SK-N-SH (cell line): ENCODE results near the gene SHISA3. TPM values are rescaled to one million over a fixed set of nuclear protein-coding genes. Genes with fewer than 3 reads are reported as not detected.

Experiments
- CTCF ChIA-PET: fragments of 300-600, 350-600 bp; formaldehyde crosslinking; extraction: SDS; loops from one replicate; lab custom pipeline; 2021; lab: Yijun Ruan, JAX
- POLR2A ChIA-PET: fragments of 350-600 bp; sonication (Branson Sonifier 250); formaldehyde crosslinking; extraction: SDS; loops from one replicate; lab custom pipeline; 2020; ENCODE audit warnings: antibody characterized with exemption, inconsistent platforms; lab: Yijun Ruan, JAX
- DNase-seq: peaks from one replicate; pipeline ENCODE4 v3.0.0; 2012
- H2AFZ ChIP-seq: fragments of 200-600 bp; sonication (generic); 2 replicates; pipeline ENCODE4 v1.8.1; 2016; ENCODE audit warnings: antibody characterized with exemption, mild to moderate bottlenecking, low read depth
- H3F3A ChIP-seq: fragments of 200-600 bp; sonication (generic); replicated peaks from 2 replicates; pipeline ENCODE3; 2016; ENCODE audit warnings: antibody characterized with exemption, mild to moderate bottlenecking; ENCODE audit not compliant: insufficient read depth
- H3K27ac ChIP-seq, 2 experiments: fragments of 200-500 bp in 1 of 2; fragments of 200-600 bp in 1 of 2; sonication (Bioruptor generic) in 1 of 2; sonication (generic), shearing (Covaris generic) in 1 of 2; 2 replicates each; pipeline versions ENCODE4 v1.5.1 to v1.6.1; 2014 to 2016; ENCODE audit warnings: low read depth in 2 of 2, inconsistent platforms in 1 of 2, low read length in 1 of 2, mild to moderate bottlenecking in 1 of 2, mixed read lengths in 1 of 2
- H3K27me3 ChIP-seq: fragments of 200-600 bp; sonication (generic), shearing (Covaris generic); 2 replicates; pipeline ENCODE4 v1.6.1; 2016; ENCODE audit warnings: mixed run types; ENCODE audit not compliant: insufficient read depth
- H3K36me3 ChIP-seq, 2 experiments: fragments of 200-500 bp in 1 of 2; fragments of 200-600 bp in 1 of 2; sonication (Bioruptor generic) in 1 of 2; sonication (generic) in 1 of 2; replicated peaks in 1 of 2; 2 replicates each; pipeline versions ENCODE3 to v1.5.1; 2014 to 2016; ENCODE audit warnings: low read length in 1 of 2, mild to moderate bottlenecking in 1 of 2; ENCODE audit not compliant: insufficient read depth in 2 of 2, control insufficient read depth in 1 of 2
- H3K4me1 ChIP-seq, 2 experiments: fragments of 200-500 bp in 1 of 2; fragments of 200-600 bp in 1 of 2; sonication (Bioruptor generic) in 1 of 2; sonication (generic), shearing (Covaris generic) in 1 of 2; 2 replicates each; pipeline versions ENCODE4 v1.5.1 to v1.6.1; 2014 to 2016; ENCODE audit warnings: low read depth in 1 of 2, low read length in 1 of 2, mixed run types in 1 of 2; ENCODE audit not compliant: insufficient read depth in 2 of 2, control insufficient read depth in 1 of 2
- H3K4me2 ChIP-seq: fragments of 200-600 bp; sonication (generic), shearing (Covaris generic); 2 replicates; pipeline ENCODE4 v1.6.1; 2017; ENCODE audit warnings: mixed run types
- H3K4me3 ChIP-seq, 2 experiments: fragments of 200-500 bp in 1 of 2; fragments of 200-600 bp in 1 of 2; sonication (Bioruptor generic) in 1 of 2; sonication (generic), shearing (Covaris generic) in 1 of 2; 2 replicates each; pipeline versions ENCODE4 v1.5.1 to v1.8.1; 2014 to 2016; ENCODE audit warnings: low read depth in 2 of 2, inconsistent platforms in 1 of 2, low read length in 1 of 2, mild to moderate bottlenecking in 1 of 2, mixed read lengths in 1 of 2, moderate library complexity in 1 of 2
- H3K79me2 ChIP-seq: fragments of 200-600 bp; sonication (generic); 2 replicates; pipeline ENCODE4 v1.8.1; 2017; ENCODE audit warnings: mild to moderate bottlenecking; ENCODE audit not compliant: insufficient read depth
- H3K9ac ChIP-seq: fragments of 200-600 bp; sonication (generic); 2 replicates; pipeline ENCODE4 v1.6.1; 2017; ENCODE audit warnings: mixed run types
- H3K9me2 ChIP-seq: fragments of 200-600 bp; sonication (generic); 2 replicates; pipeline ENCODE4 v1.6.1; 2017; ENCODE audit warnings: mixed run types
- H3K9me3 ChIP-seq: fragments of 200-600 bp; sonication (generic); 2 replicates; pipeline ENCODE4 v1.6.1; 2017; ENCODE audit warnings: mixed run types, mild to moderate bottlenecking, moderate library complexity
- H4K20me1 ChIP-seq: fragments of 200-600 bp; sonication (generic); 2 replicates; pipeline ENCODE4 v1.6.1; 2017; ENCODE audit warnings: mild to moderate bottlenecking, mixed run types; ENCODE audit not compliant: insufficient read depth
- CTCF ChIP-seq: fragments of 200-600 bp; sonication (generic); IDR thresholded peaks from 2 replicates; pipeline ENCODE4 v1.6.1; 2017; ENCODE audit warnings: antibody characterized with exemption, mild to moderate bottlenecking, moderate library complexity
- EP300 ChIP-seq, 2 experiments: IDR thresholded peaks; 2 replicates each; pipeline versions ENCODE4 v1.4.0 to v1.6.1; 2012; ENCODE audit warnings: borderline replicate concordance in 1 of 2, low read depth in 1 of 2, low read length in 1 of 2
- EZH2phosphoT487 ChIP-seq: fragments of 200-600 bp; sonication (generic); IDR thresholded peaks from 2 replicates; pipeline ENCODE4 v1.6.1; 2017; ENCODE audit warnings: low read depth, mixed run types, mild to moderate bottlenecking, antibody characterized with exemption, moderate library complexity, borderline replicate concordance
- FOXJ3 ChIP-seq: sonication (generic); formaldehyde crosslinking; IDR thresholded peaks from 2 replicates; pipeline ENCODE4 v1.5.1; 2020; ENCODE audit warnings: mild to moderate bottlenecking, missing genetic modification reagents
- MXI1 ChIP-seq: IDR thresholded peaks from 2 replicates; pipeline ENCODE4 v1.6.1; 2012; ENCODE audit warnings: mild to moderate bottlenecking, low read depth, low read length, improper control_type of control experiment
- PBX3 ChIP-seq: IDR thresholded peaks from 2 replicates; pipeline ENCODE4; 2012
- RCOR1 ChIP-seq: fragments of 150-350 bp; IDR thresholded peaks from 2 replicates; pipeline ENCODE4 v1.6.1; 2017; ENCODE audit warnings: antibody characterized with exemption, low read length
- RXRA ChIP-seq: IDR thresholded peaks from 2 replicates; pipeline ENCODE4 v1.4.0; 2012; ENCODE audit warnings: low read depth, mild to moderate bottlenecking, borderline replicate concordance
- SIN3A ChIP-seq: IDR thresholded peaks from 2 replicates; pipeline ENCODE4 v1.6.1; 2012; ENCODE audit warnings: low read depth, mild to moderate bottlenecking, low read length, moderate library complexity, borderline replicate concordance
- TAF1 ChIP-seq: IDR thresholded peaks from 2 replicates; pipeline ENCODE4 v1.6.1; 2012; ENCODE audit warnings: low read depth, mild to moderate bottlenecking, low read length, moderate library complexity, borderline replicate concordance
- YY1 ChIP-seq: IDR thresholded peaks from 2 replicates; pipeline ENCODE4 v1.4.0; 2012; ENCODE audit warnings: low read depth, mild to moderate bottlenecking
- WGBS: methylation state at CpG from one replicate; pipeline ENCODE4 v1.1.6; 2017; ENCODE audit warnings: low lambda C conversion rate; 5-methylcytosine and 5-hydroxymethylcytosine counted together
- polyA plus RNA-seq, 3 experiments: library from polyadenylated mRNA; depleted of rRNA; stranded (reverse); fragments of >200 nt; gene quantifications; 2 replicates each; pipeline ENCODE4 v1.2.3, GENCODE V29; 2012
- TF ChIP-seq, protein P1 (sequence below): IDR thresholded peaks from 2 replicates; pipeline ENCODE4 v1.4.0; 2012; ENCODE audit warnings: low read depth
- TF ChIP-seq, protein P2 (sequence below): IDR thresholded peaks from 2 replicates; pipeline ENCODE4 v1.4.0; 2012; ENCODE audit warnings: low read depth, borderline replicate concordance
- TF ChIP-seq, protein P3 (sequence below): fragments of 150-350 bp; IDR thresholded peaks from 2 replicates; pipeline ENCODE4 v1.6.1; 2016; ENCODE audit warnings: mild to moderate bottlenecking, low read depth, low read length

SHISA3 gene
- polyA plus RNA-seq, 1 of the 3 experiments (the other 2 are of a cell fraction), result 1.1 TPM

- H4K20me1 ChIP-seq, result no peaks in the 10 kb centered on the region
- no peak overlapping the region for H2AFZ ChIP-seq
- H3K27ac ChIP-seq, result peak overlapping the region in 1 of 2 experiments; percentile 64; a peak in 2 of 4 replicates
- no peaks in the 10 kb centered on the region for H3K9me3 ChIP-seq
- no peaks in the 10 kb centered on the region for H3K9me2 ChIP-seq
- H3F3A ChIP-seq, result no peaks in the 10 kb centered on the region
- POLR2A ChIA-PET, result interaction anchor here (0.7 kb wide), 1 partner anchor 157 kb away, joined by 3 read pairs; no protein-coding TSS in a partner anchor
- no peak overlapping the region for H3K9ac ChIP-seq
- WGBS, result 61% methylated on average over 7 of the region's 7 CpGs
- TF ChIP-seq YY1, result no peak
- no peak for TF ChIP-seq RXRA
- TF ChIP-seq, protein P1, sequence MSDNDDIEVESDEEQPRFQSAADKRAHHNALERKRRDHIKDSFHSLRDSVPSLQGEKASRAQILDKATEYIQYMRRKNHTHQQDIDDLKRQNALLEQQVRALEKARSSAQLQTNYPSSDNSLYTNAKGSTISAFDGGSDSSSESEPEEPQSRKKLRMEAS, result no peak
- TF ChIP-seq RCOR1, result peak; percentile 66; the same call in 1 of the 2 replicates
- TF ChIP-seq TAF1, result no peak
- no peak for TF ChIP-seq FOXJ3
- peak in 1 of 2 experiments; percentile 72; a peak in 2 of 4 replicates for TF ChIP-seq EP300 (IDR thresholded peaks at IDR 0.05; ENCODE audit: borderline replicate concordance in 1 of 2, low read depth in 1 of 2, low read length in 1 of 2)
- TF ChIP-seq, all 33 proteins: peak for 2
- H3K79me2 ChIP-seq, result no peaks in the 10 kb centered on the region
- peaks cover 0 to 15% of the 10 kb centered on the region in 2 experiments; a peak in 2 of 4 replicates for H3K4me1 ChIP-seq
- H3K4me3 ChIP-seq, result no peak overlapping the region
- CTCF ChIA-PET, result interaction anchor here (1.0 to 1.4 kb wide), 3 partner anchors 9 to 66 kb away, joined by 3 to 6 read pairs (median 3); no protein-coding TSS in a partner anchor
- H3K4me2 ChIP-seq, result no peak overlapping the region
- peak; percentile 24 for DNase-seq
- H3K36me3 ChIP-seq, result no peaks in the 10 kb centered on the region
- no peaks in the 10 kb centered on the region for H3K27me3 ChIP-seq
Observed at GRCh38 chr4:42436928-42437565, 39.8 kb downstream of the SHISA3 start.

GRCh38 chr4:42440083-42440482 is 42.8 kb downstream of the SHISA3 start:
- POLR2A ChIA-PET, result no interaction called here
- no peaks in the 10 kb centered on the region for H3K27me3 ChIP-seq
- H3K4me1 ChIP-seq, result peaks cover 0 to 26% of the 10 kb centered on the region in 2 experiments; a peak in 2 of 4 replicates
- H3K4me3 ChIP-seq, result no peak overlapping the region
- no peaks in the 10 kb centered on the region for H3K9me2 ChIP-seq
- H3K79me2 ChIP-seq, result no peaks in the 10 kb centered on the region
- 65% methylated on average over 4 of the region's 4 CpGs for WGBS
- no peaks in the 10 kb centered on the region for H3K36me3 ChIP-seq
- DNase-seq, result no peak
- TF ChIP-seq YY1 (no peak), SIN3A (no peak), CTCF (no peak), PBX3 (no peak), MXI1 (no peak), RCOR1 (no peak), EZH2phosphoT487 (no peak)
- TF ChIP-seq, protein P2, sequence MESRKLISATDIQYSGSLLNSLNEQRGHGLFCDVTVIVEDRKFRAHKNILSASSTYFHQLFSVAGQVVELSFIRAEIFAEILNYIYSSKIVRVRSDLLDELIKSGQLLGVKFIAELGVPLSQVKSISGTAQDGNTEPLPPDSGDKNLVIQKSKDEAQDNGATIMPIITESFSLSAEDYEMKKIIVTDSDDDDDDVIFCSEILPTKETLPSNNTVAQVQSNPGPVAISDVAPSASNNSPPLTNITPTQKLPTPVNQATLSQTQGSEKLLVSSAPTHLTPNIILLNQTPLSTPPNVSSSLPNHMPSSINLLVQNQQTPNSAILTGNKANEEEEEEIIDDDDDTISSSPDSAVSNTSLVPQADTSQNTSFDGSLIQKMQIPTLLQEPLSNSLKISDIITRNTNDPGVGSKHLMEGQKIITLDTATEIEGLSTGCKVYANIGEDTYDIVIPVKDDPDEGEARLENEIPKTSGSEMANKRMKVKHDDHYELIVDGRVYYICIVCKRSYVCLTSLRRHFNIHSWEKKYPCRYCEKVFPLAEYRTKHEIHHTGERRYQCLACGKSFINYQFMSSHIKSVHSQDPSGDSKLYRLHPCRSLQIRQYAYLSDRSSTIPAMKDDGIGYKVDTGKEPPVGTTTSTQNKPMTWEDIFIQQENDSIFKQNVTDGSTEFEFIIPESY, result no peak
- TF ChIP-seq, protein P3, sequence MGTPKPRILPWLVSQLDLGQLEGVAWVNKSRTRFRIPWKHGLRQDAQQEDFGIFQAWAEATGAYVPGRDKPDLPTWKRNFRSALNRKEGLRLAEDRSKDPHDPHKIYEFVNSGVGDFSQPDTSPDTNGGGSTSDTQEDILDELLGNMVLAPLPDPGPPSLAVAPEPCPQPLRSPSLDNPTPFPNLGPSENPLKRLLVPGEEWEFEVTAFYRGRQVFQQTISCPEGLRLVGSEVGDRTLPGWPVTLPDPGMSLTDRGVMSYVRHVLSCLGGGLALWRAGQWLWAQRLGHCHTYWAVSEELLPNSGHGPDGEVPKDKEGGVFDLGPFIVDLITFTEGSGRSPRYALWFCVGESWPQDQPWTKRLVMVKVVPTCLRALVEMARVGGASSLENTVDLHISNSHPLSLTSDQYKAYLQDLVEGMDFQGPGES, result no peak
- no peak overlapping the region for H3K9ac ChIP-seq
- CTCF ChIA-PET, result interaction anchor here (0.8 to 1.6 kb wide), 2 partner anchors 24 to 37 kb away, joined by 3 to 4 read pairs; no protein-coding TSS in a partner anchor
- no peaks in the 10 kb centered on the region for H3F3A ChIP-seq
- no peak overlapping the region for H3K27ac ChIP-seq
- no peaks in the 10 kb centered on the region for H3K9me3 ChIP-seq
- no peaks in the 10 kb centered on the region for H4K20me1 ChIP-seq
- H3K4me2 ChIP-seq, result no peak overlapping the region
- no peak overlapping the region for H2AFZ ChIP-seq
